Breast epithelium (tissue), 4 donors: ENCODE results near the gene TP63. TPM values are rescaled to one million over a fixed set of nuclear protein-coding genes. Genes with fewer than 3 reads are reported as not detected.

Experiments
- DNase-seq, 2 donors: peaks; one replicate each; pipeline ENCODE4 v3.0.0-alpha.2; 2019; ENCODE audit warnings: low spot score in 2 of 2
- H3K27ac ChIP-seq, 2 donors: fragments of 200-600 bp; sonication (generic) in 1 of 2; one replicate each; pipeline ENCODE4 v1.5.1; 2016 to 2019; ENCODE audit warnings: mild to moderate bottlenecking in 1 of 2
- H3K27me3 ChIP-seq, 2 donors: fragments of 200-600 bp; sonication (generic) in 1 of 2; one replicate each; pipeline versions ENCODE4 v1.5.1 to v1.6.0; 2017 to 2019; ENCODE audit warnings: control low read depth in 1 of 2, mild to moderate bottlenecking in 1 of 2
- H3K36me3 ChIP-seq: fragments of 200-600 bp; one replicate; pipeline ENCODE4 v1.5.1; 2019
- H3K4me1 ChIP-seq, 2 donors: fragments of 200-600 bp; sonication (generic); one replicate each; pipeline ENCODE4 v1.5.1; 2016 to 2019; ENCODE audit warnings: control low read depth in 1 of 2
- H3K4me3 ChIP-seq, 3 donors: fragments of 200-600 bp; sonication (generic); 1 replicate in 2 of 3; 2 replicates in 1 of 3; pipeline ENCODE4 v1.5.1; 2016 to 2019; ENCODE audit warnings: mild to moderate bottlenecking in 3 of 3, moderate library complexity in 2 of 3
- H3K9me3 ChIP-seq, 2 donors: fragments of 200-600 bp; sonication (generic) in 1 of 2; one replicate each; pipeline ENCODE4 v1.5.1; 2016 to 2019; ENCODE audit warnings: control low read depth in 1 of 2
- POLR2A ChIP-seq: fragments of 450-650 bp; IDR thresholded peaks from one replicate; pipeline ENCODE4 v1.6.1; 2016; ENCODE audit warnings: antibody characterized with exemption, mild to moderate bottlenecking, moderate library complexity
- POLR2AphosphoS5 ChIP-seq, 3 donors: sonication (generic); formaldehyde crosslinking; IDR thresholded peaks; one replicate each; pipeline ENCODE4 v1.6.1; 2017; ENCODE audit warnings: antibody characterized with exemption in 3 of 3
- intact Hi-C: fragments of 100-400 bp; cut with DNase I; formaldehyde crosslinking; loops from one replicate; pipeline ENCODE4 v1.15.1; 2023; ENCODE audit warnings: low total_unique reads
- total RNA-seq, 3 donors: library from RNA; depleted of rRNA; stranded (reverse); fragments of >200 nt; gene quantifications; one replicate each; pipeline ENCODE4 v1.1.0, GENCODE V29; 2016
- TF ChIP-seq, protein P1 (sequence below), 3 donors: fragments of 450-650 bp; IDR thresholded peaks; one replicate each; pipeline ENCODE4 v1.5.1; 2016 to 2017; ENCODE audit warnings: antibody characterized with exemption in 3 of 3, mild to moderate bottlenecking in 3 of 3, moderate library complexity in 3 of 3

Gene TP63
- total RNA-seq, 3 donors from 2014 or later = 0.96 to 47.7 (median 20.0) TPM

DNA sequence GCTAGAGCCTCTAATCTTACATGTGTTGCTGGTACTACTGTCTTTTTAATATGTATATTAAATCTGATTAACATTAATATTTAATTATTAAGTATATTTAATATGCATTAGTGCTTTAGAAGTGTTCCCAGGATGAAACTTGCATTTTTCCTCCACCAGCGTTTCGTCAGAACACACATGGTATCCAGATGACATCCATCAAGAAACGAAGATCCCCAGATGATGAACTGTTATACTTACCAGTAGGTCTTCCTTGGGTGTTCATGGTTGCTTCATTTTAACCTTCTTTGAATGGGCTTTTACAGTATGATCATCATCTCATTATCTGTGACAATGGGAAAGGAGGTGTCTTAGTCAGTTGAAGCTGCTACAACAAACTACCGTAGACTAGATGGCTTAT, 238.0 kb downstream of the TP63 start:
- no peaks in the 10 kb centered on the region for H3K9me3 ChIP-seq
- H3K27ac ChIP-seq = no peak overlapping the region
- H3K4me1 ChIP-seq = no peaks in the 10 kb centered on the region
- H3K27me3 ChIP-seq = no peaks in the 10 kb centered on the region
- no peak for TF ChIP-seq POLR2AphosphoS5 (IDR thresholded peaks at IDR 0.05)
- TF ChIP-seq POLR2A = no peak
- TF ChIP-seq, protein P1, sequence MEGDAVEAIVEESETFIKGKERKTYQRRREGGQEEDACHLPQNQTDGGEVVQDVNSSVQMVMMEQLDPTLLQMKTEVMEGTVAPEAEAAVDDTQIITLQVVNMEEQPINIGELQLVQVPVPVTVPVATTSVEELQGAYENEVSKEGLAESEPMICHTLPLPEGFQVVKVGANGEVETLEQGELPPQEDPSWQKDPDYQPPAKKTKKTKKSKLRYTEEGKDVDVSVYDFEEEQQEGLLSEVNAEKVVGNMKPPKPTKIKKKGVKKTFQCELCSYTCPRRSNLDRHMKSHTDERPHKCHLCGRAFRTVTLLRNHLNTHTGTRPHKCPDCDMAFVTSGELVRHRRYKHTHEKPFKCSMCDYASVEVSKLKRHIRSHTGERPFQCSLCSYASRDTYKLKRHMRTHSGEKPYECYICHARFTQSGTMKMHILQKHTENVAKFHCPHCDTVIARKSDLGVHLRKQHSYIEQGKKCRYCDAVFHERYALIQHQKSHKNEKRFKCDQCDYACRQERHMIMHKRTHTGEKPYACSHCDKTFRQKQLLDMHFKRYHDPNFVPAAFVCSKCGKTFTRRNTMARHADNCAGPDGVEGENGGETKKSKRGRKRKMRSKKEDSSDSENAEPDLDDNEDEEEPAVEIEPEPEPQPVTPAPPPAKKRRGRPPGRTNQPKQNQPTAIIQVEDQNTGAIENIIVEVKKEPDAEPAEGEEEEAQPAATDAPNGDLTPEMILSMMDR (IDR thresholded peaks at IDR 0.05) = no peak
- H3K36me3 ChIP-seq = no peaks in the 10 kb centered on the region
- no peak overlapping the region for H3K4me3 ChIP-seq
- intact Hi-C loops = no loop called here
- no peak for DNase-seq

DNA sequence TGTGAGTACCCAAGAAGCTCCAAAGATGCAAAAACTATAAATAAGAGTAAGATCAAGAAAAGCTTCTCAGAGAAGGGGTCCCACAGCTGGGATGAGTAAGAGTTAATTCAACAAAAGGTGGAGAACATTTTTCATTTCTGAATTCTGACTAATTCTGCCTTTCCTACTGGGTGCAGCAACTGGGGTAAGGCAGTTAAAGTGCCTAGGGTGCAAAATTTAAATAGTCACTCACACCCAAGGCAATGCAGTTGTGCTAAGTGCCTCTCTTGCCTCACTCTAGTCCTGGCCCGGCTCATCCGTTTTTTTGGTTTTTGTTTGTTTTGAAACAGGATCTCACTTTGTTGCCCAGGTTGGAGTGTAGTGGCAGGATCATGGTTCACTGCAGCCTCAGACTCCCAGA, 240.2 kb downstream of the TP63 start:
- H3K9me3 ChIP-seq = no peaks in the 10 kb centered on the region
- H3K4me3 ChIP-seq = no peak overlapping the region
- no peak for TF ChIP-seq POLR2A
- TF ChIP-seq, protein P1 (IDR thresholded peaks at IDR 0.05) = no peak
- no peak for TF ChIP-seq POLR2AphosphoS5 (IDR thresholded peaks at IDR 0.05)
- intact Hi-C loops = no loop called here
- H3K27me3 ChIP-seq = no peaks in the 10 kb centered on the region
- no peak for DNase-seq
- H3K4me1 ChIP-seq = no peaks in the 10 kb centered on the region
- no peak overlapping the region for H3K27ac ChIP-seq
- no peaks in the 10 kb centered on the region for H3K36me3 ChIP-seq

DNA sequence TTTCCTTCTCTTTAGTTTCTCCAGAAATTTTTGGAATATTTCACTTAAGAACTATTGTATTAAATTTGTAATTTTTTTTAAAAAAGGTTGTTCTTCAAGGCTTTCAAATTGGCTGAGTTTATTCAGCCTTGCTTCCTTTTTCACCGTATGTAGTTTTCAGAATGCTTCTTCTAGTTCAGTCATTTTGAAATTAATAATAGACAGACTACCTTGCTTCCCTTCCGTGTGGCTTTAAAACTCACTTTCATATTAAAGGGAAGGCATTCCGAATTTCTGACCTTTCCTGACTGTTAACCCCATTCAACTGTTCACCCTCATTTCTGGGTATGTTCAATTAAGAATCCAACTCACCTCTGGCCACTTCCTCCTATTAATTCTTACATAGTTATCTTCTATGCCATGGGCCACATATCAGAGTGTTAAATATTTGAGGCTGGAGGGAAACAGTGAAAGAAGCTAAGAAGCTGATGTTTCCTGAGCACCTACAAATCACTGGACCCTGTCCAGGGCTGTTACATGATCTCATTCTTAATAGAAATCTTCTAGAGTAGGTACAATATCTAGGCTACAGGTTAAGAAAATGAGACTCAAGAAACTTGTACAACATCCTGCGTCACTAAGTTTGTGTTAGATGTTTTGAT, 252.0 kb downstream of the TP63 start:
- Histone ChIP-seq H3K4me3 (no peak overlapping the region), H3K36me3 (no peaks in the 10 kb centered on the region), H3K9me3 (no peaks in the 10 kb centered on the region), H3K27me3 (no peaks in the 10 kb centered on the region), H3K4me1 (no peaks in the 10 kb centered on the region), H3K27ac (no peak overlapping the region)
- TF ChIP-seq, protein P1 (IDR thresholded peaks at IDR 0.05) = no peak
- TF ChIP-seq POLR2A (no peak), POLR2AphosphoS5 (IDR thresholded peaks at IDR 0.05) (no peak)
- no peak for DNase-seq
- intact Hi-C loops = no loop called here

DNA sequence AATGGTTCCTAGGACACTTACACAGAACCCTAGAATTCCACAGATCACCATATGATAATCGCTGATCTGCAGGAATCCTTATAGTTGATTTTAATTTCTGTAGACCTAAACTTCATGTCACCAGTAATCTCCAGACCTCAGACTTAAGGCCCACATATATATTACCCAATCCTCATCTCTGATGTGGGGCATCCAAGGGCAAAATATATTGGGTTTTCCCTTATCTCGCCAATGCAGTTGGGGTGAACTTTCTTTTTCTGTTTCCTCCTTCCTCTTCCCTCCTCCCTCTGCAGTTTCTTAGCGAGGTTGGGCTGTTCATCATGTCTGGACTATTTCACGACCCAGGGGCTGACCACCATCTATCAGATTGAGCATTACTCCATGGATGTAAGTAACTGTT, 259.3 kb downstream of the TP63 start:
- TF ChIP-seq POLR2A (no peak), POLR2AphosphoS5 (IDR thresholded peaks at IDR 0.05) (no peak)
- TF ChIP-seq, protein P1 (IDR thresholded peaks at IDR 0.05) = no peak
- no peaks in the 10 kb centered on the region for H3K4me1 ChIP-seq
- no peak for DNase-seq
- intact Hi-C loops = no loop called here
- H3K27me3 ChIP-seq = no peaks in the 10 kb centered on the region
- no peaks in the 10 kb centered on the region for H3K9me3 ChIP-seq
- no peak overlapping the region for H3K4me3 ChIP-seq
- no peak overlapping the region for H3K27ac ChIP-seq
- no peaks in the 10 kb centered on the region for H3K36me3 ChIP-seq

DNA sequence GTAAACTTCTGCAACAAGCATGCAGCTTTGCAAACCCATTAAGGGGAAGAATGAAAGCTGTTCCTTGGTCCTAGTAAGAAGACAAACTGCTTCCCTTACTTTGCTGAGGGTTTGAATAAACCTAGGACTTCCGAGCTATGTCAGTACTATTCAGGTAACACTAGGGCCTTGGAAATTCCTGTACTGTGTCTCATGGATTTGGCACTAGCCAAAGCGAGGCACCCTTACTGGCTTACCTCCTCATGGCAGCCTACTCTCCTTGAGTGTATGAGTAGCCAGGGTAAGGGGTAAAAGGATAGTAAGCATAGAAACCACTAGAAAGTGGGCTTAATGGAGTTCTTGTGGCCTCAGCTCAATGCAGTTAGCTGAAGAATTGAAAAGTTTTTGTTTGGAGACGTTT, 265.3 kb downstream of the TP63 start:
- Histone ChIP-seq H3K4me1 (no peaks in the 10 kb centered on the region), H3K9me3 (no peaks in the 10 kb centered on the region), H3K27ac (no peak overlapping the region), H3K4me3 (no peak overlapping the region), H3K27me3 (no peaks in the 10 kb centered on the region), H3K36me3 (no peaks in the 10 kb centered on the region)
- DNase-seq = no peak
- intact Hi-C loops = no loop called here
- TF ChIP-seq, protein P1 (IDR thresholded peaks at IDR 0.05) = no peak
- TF ChIP-seq POLR2AphosphoS5 (IDR thresholded peaks at IDR 0.05) = no peak
- TF ChIP-seq POLR2A = no peak
